Measurements from ENCODE around the gene REG4.
A peak's percentile ranks its signal among the peaks of the same experiment; 100 is the strongest.
"Not testable (repeated sequence)": the region's sequence is repeated elsewhere in the genome, so short reads cannot be mapped to it uniquely, and the experiment has no call there.

The REG4 gene

GRCh38 chr1:119805746-119806145 is 5.5 kb downstream of the REG4 start:
- no peak for DNase-seq

- no peak for DNase-seq
These were observed 6.0 kb downstream of the REG4 start for GRCh38 chr1:119805247-119805646.

- peak in 1 of 4 experiments; percentile 10 for DNase-seq
These were observed 11.6 kb downstream of the REG4 start for GRCh38 chr1:119799599-119800177.

- no peak for DNase-seq
These were observed 12.3 kb downstream of the REG4 start for GRCh38 chr1:119799003-119799402.

DNA sequence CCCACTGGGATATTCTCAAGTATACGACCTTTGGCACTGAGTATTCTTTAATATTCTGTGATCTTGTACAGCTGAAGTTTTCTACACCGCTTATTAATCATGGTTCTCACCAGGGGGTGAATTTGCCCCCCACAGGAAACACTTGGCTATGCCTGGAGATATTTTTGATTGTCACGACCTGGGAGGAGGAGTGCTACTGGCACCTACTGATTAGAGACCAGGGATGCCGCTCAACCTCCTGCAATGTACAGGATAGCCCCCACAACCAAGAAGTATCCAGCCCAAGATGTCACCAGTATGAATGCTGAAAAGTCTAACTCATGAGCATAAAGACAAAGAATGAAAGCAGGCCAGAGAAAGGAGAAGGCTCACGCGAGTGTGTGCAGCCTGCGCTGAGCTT is 13.7 kb downstream of the REG4 start:
- no peak for DNase-seq

DNA sequence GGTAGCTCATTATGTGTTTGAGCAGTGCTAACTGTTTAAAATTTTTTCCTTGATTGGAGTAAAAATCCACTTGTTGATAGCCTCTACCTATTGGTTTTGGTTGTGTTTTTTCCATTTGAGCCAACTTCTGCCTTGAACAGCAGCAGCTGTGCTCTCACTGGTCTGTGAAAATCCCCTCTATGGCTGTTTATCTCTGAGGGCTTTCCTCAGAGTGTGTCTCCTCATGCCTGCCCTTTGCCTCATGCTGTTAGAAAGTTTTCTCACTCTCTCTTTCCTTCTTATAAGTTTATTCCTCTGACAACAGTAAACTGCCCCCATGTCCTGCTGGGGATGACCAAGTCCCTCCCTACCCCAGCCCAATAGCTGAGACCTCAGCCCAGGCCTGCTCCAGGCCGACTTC is 14.1 kb downstream of the REG4 start:
- DNase-seq = no peak

GRCh38 chr1:119795261-119796200 is 15.7 kb downstream of the REG4 start:
- no peak for DNase-seq

GRCh38 chr1:119794876-119795240 is 16.4 kb downstream of the REG4 start:
- DNase-seq = no peak

DNA sequence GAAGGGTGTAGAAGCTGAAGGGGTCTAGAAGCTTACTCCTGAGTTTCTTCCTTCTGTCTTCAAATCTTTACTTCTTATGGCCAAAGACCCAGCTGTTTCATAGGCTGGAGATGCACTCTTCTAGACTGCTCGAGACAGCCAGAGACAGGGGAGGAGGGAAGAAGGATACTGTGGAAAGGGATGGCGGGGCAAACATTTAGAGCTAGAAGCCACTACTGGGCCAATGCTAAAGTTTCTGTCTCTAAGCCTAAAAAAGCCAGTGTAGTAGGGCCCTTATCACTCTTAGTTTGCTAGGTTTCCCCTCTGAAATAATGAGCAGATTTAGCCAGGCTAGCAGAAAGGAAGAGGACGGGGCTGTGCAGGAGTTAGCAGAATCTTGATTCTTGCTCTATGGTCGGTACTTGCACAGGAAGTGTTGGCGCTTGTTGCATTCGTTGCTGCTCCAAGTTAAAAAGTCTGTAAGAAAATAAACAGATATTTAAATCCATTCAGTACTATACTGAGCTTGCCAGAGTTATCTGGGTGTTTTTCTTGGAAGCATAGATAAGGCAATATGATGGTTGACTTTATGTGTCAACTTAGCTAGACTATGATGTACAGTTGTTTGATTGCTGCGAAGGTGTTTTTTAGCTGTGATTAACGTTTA is 16.9 kb downstream of the REG4 start:
- no peak for DNase-seq

- no peak for DNase-seq
These were observed 19.9 kb downstream of the REG4 start for GRCh38 chr1:119791377-119791776.

GRCh38 chr1:119790451-119791198 is 20.6 kb downstream of the REG4 start:
- DNase-seq = no peak

- no peak for DNase-seq
These were observed 23.5 kb downstream of the REG4 start for GRCh38 chr1:119787776-119788175.

DNA sequence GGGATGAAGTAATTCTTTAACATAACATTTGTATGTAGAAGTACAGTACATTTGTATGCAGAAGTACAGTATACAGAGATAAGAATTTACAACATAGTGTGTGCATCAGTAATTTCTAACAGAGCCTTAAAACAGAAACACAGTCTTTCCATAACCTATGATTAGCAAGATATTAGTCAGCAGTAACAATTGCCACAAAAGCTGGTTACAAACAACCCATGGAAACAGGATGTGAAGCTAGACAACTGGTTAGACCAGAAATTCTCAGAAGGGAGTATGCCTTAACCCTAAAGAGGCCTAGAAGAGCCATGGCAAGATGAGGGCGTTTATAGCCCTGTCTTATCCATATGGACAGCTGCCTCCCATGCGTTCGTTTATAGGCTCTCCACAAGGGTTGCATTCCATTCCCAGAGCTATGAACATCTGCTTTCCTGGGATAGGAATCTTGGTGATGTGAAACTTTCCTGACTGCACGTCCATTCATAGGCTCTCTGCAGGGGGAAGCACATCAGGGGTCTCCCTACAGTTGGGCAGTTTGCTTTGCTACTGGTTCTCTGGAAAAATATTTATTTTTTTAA is 24.7 kb downstream of the REG4 start:
- DNase-seq = not testable (repeated sequence)

- not testable (repeated sequence) for DNase-seq
These were observed 25.2 kb downstream of the REG4 start for GRCh38 chr1:119786046-119786445.

DNA sequence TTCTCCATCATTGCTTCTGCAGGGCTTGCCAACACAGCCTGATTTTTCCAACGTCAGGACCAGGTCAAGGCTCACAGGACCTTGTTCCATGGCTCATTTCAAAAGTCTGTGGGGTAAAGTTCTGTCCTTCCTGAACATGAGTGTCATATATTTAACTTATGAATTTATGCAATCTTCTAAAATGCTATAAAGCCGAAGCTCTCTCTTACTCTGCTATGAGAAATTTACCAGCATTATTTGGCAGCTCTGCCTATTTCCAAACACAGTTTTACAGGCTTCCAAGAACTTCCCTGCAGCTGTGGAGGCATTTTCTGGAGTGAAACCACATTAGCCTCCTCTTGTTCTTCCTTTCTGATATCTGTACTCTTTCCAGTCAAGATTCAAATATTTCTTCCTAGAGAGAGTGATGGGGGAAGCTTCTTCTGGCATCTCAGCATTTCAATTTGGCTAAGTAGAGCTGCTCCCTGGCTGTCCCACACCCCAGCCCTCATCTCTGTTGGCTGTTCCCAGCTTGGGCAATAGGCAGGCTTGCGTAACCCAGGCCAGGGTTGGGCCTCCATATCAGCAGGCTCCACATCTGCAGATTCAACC is 27.0 kb downstream of the REG4 start:
- DNase-seq = no peak

DNA sequence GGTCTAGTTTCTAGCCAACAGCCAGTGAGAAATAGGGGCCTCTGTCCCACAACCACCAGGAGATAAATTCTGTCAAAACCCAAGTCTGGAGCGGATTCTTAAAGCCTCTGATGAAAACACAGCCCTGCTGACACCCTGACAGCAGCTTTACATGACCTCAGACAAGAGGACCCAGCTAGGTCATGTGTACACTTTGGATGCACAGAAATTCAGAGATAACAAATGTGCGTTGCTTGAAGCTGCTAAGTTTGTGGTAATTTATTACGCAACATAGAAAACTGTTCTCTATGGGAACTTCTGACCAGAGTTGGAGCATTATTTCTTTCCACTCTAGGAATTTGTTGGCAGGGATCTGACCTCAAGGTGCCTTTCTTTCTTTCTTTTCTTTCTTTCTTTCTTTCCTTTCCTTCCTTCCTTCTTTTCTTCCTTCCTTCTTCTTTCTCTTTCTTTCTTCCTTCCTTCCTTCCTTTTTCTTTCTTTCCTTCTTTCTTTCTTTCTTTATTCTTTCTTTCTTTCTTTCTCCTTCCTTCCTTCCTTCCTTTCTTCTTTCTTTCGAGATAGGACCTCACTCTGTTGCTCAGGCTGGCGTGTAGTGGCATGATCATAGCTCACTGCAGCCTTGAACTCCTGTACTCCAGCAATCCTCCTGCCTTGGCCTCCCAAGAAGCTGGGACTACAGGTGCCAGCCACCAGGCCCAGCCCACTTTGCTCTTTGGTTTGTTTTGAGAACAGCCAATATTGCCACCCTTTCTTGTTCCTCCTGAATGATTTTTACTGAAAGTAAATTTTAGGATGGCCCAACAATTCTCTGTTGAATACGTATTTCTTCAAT is 27.7 kb downstream of the REG4 start:
- no peak for DNase-seq

DNA sequence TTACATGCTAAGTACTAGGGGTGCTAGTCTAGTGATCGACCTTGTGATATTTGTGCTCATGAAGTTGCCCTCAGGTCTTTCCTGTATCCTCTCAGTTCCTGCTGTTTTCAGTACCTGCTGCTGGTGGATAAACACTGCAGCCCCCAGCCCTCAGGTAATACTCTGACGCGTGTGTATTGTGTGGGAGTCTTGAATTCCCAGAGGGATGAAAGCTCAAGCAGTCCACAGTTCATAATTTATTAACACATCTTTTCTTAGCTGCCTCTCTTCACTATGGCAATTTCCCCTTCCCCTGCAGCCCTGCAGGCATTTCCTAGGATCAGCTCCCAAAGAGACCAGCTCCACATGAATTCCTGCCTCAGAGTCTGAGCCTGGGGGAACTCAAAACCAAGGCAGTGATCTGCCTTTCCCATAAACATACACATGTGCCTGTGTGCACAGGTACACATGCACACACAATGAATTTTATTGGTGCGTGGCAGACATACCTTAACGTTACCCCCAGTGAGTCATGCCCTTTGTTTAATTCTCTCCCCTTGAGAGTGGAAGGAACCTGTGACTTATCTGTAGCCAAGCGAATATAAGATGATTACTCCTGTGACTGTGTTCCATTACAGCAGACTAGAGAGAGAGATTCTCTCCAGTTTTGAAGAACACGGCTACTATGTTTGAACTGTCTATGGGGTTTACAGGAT is 28.5 kb downstream of the REG4 start:
- DNase-seq = no peak

GRCh38 chr1:119781434-119782210 is 29.6 kb downstream of the REG4 start:
- no peak for DNase-seq

DNA sequence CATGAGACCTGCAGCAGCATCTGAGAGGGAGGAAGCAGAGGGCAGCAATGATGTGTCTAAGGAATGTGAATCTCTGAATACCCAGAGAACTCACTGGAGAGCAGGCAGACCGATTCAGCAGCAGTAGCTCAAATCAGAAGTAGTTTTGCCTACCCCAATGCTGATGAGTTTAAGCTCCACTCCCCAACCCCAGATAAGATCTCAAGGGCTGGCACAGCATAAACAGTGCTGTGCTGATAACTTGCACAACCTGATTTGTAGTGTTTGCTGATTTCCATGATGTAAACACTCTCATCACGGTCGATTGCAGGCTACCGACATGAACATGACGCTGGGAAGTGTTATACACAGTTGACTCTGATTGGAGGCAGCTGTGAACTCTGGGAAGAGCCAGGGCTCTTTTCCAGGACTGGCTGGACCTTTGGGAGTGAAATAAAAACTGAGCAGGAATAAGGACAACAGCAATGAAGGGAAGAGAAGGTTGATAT is 31.3 kb downstream of the REG4 start:
- DNase-seq = no peak

All from activated naive CD4-positive, alpha-beta T cell (primary cell).